ENCODE results near the gene PIGR.

PIGR gene

GRCh38 chr1:206955476-206956451 lies 9.5 kb upstream of the PIGR start:
- no peak for TF ChIP-seq CTCF (IDR thresholded peaks at IDR 0.05; ENCODE audit: low read depth, low read length)
- H3K4me3 ChIP-seq (replicated peaks in 1 of 2; ENCODE audit: low read depth in 2 of 2, low read length in 2 of 2), result no peak overlapping the region
- DNase-seq (ENCODE audit: low read depth in 2 of 2), result peak in 1 of 2 donors; percentile 31

GRCh38 chr1:206954459-206955342 lies 8.4 kb upstream of the PIGR start:
- no peak for TF ChIP-seq CTCF (IDR thresholded peaks at IDR 0.05; ENCODE audit: low read depth, low read length)
- no peak for DNase-seq (ENCODE audit: low read depth in 2 of 2)
- no peak overlapping the region for H3K4me3 ChIP-seq (replicated peaks in 1 of 2; ENCODE audit: low read depth in 2 of 2, low read length in 2 of 2)

- DNase-seq (ENCODE audit: low read depth in 2 of 2), result no peak
- H3K4me3 ChIP-seq (replicated peaks in 1 of 2; ENCODE audit: low read depth in 2 of 2, low read length in 2 of 2), result no peak overlapping the region
- TF ChIP-seq CTCF (IDR thresholded peaks at IDR 0.05; ENCODE audit: low read depth, low read length), result no peak
Observed at GRCh38 chr1:206953626-206954025, 7.4 kb upstream of the PIGR start.

- no peak for TF ChIP-seq CTCF (IDR thresholded peaks at IDR 0.05; ENCODE audit: low read depth, low read length)
- no peak overlapping the region for H3K4me3 ChIP-seq (replicated peaks in 1 of 2; ENCODE audit: low read depth in 2 of 2, low read length in 2 of 2)
Observed at GRCh38 chr1:206953126-206953525, 6.9 kb upstream of the PIGR start.

DNA sequence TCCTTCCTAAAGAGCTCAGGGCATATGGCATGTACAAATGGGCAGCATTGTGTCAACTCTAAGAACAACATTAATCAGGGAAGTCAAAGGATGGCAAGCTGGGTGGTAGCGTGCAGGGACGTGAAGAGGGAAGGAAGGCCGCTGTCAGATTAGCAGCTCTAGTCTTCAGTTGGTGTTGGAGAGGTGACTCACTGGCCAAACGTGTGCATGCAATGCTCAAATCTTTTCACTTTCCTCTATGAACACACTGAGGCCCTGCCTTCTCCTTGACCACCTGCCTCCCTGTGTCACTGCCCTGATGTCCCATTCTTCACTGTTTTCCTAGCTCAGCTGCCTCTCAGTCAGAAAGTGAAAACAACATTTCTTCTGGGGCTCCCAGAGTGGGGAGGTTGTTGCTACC lies 5.9 kb upstream of the PIGR start:
- no peak overlapping the region for H3K4me3 ChIP-seq (replicated peaks in 1 of 2; ENCODE audit: low read depth in 2 of 2, low read length in 2 of 2)
- no peak for TF ChIP-seq CTCF (IDR thresholded peaks at IDR 0.05; ENCODE audit: low read depth, low read length)
- no peak for DNase-seq (ENCODE audit: low read depth in 2 of 2)

More at GRCh38 chr1:206953126-206953525, 6.9 kb upstream of the PIGR start:
- DNase-seq (ENCODE audit: low read depth in 2 of 2), result no peak

DNA sequence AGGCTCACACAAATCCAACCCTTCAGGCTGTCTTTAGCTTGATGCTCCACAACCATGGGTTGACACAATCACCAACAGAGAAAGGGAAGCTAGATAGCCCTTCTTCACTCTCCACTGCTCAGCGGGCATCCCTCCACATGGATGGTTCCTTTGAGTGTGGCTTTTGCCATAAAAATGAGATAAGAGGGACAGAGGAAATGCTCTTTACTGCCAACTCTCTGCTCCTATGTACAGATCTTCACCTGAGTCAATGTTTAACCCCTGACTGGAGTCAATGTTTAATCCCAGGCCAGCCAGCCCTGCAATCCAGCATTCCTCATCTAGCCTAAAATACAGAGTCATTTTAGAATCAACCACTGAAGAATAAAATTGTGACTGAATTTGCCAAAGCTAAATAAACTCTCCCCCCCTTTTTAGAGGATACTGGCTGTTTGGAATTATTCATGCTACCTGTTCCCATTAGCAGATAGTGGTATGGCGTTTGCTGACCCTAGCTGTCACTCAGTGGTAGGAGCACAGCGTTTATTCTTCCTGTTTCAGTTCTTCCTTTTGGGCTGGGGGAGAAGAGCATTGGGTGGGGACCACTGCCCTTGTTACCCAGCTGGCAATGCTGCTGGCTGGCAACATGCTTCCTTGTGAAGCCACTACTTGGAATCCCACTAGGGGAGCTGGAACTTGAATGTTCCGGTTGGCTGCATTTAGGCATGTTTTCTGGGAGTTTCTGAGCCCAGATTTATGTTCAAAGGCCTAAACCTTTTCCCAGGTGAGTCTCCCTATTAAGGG lies 5.2 kb upstream of the PIGR start:
- no peak overlapping the region for H3K4me3 ChIP-seq (replicated peaks in 1 of 2; ENCODE audit: low read depth in 2 of 2, low read length in 2 of 2)
- no peak for DNase-seq (ENCODE audit: low read depth in 2 of 2)
- TF ChIP-seq CTCF (IDR thresholded peaks at IDR 0.05; ENCODE audit: low read depth, low read length), result no peak

Measured in cardiac fibroblast (primary cell).